SK-N-MC (cell line): ENCODE measurements around the gene TBC1D1.

Experiments
- DNase-seq: peaks from one replicate; pipeline ENCODE4 v3.0.0-alpha.2; 2011; ENCODE audit warnings: low read depth, low spot score
- H3K27ac ChIP-seq: fragments of 200-600 bp; sonication (generic); 2 replicates; pipeline ENCODE4 v1.5.1; 2016; ENCODE audit warnings: mixed run types
- H3K36me3 ChIP-seq: fragments of 200-600 bp; sonication (generic); 2 replicates; pipeline ENCODE4 v1.6.1; 2017; ENCODE audit warnings: antibody characterized with exemption, low read length, mixed read lengths; ENCODE audit not compliant: insufficient read depth
- H3K4me3 ChIP-seq: fragments of 200-600 bp; sonication (generic); 2 replicates; pipeline ENCODE4 v1.5.1; 2016
- H3K9ac ChIP-seq: fragments of 200-600 bp; sonication (generic); 2 replicates; pipeline ENCODE4 v1.8.0; 2017; ENCODE audit warnings: mixed run types, mixed read lengths; ENCODE audit not compliant: insufficient read length
- H3K9me3 ChIP-seq: fragments of 200-600 bp; sonication (generic); 2 replicates; pipeline ENCODE4 v1.6.1; 2017; ENCODE audit warnings: low read depth, mild to moderate bottlenecking, antibody characterized with exemption, low read length, moderate library complexity, mixed read lengths
- EZH2 ChIP-seq: fragments of 200-600 bp; sonication (generic); IDR thresholded peaks from one replicate; pipeline ENCODE4 v1.6.1; 2017; ENCODE audit warnings: antibody characterized with exemption
- FOXP2 ChIP-seq: optimal IDR thresholded peaks from 2 replicates; pipeline ENCODE3; 2011; ENCODE audit warnings: mild to moderate bottlenecking, moderate library complexity; ENCODE audit not compliant: insufficient read depth; ENCODE audit errors: extremely low read length, control extremely low read depth
- POLR2AphosphoS5 ChIP-seq: IDR thresholded peaks from 2 replicates; pipeline ENCODE4 v1.6.1; 2012; ENCODE audit warnings: mild to moderate bottlenecking, low read depth, low read length, borderline replicate concordance

Gene TBC1D1

GRCh38 chr4:37946503-37947179, 55.8 kb downstream of the TBC1D1 start:
- Histone ChIP-seq H3K27ac (no peak overlapping the region), H3K9me3 (no peaks in the 10 kb centered on the region), H3K9ac (no peak overlapping the region), H3K4me3 (no peak overlapping the region), H3K36me3 (no peaks in the 10 kb centered on the region)
- TF ChIP-seq FOXP2 (no peak), EZH2 (no peak), POLR2AphosphoS5 (no peak)
- no peak for DNase-seq

- no peak overlapping the region for H3K27ac ChIP-seq
- no peak for TF ChIP-seq FOXP2
- no peak for TF ChIP-seq EZH2
- TF ChIP-seq POLR2AphosphoS5, result no peak
- H3K9me3 ChIP-seq, result no peaks in the 10 kb centered on the region
- H3K36me3 ChIP-seq, result no peaks in the 10 kb centered on the region
- no peak overlapping the region for H3K9ac ChIP-seq
- no peak overlapping the region for H3K4me3 ChIP-seq
- no peak for DNase-seq
Observed at GRCh38 chr4:37948542-37948941, 57.7 kb downstream of the TBC1D1 start.

GRCh38 chr4:37949636-37950426, 58.9 kb downstream of the TBC1D1 start:
- TF ChIP-seq POLR2AphosphoS5 (no peak), EZH2 (no peak), FOXP2 (no peak)
- H3K4me3 ChIP-seq, result no peak overlapping the region

DNA sequence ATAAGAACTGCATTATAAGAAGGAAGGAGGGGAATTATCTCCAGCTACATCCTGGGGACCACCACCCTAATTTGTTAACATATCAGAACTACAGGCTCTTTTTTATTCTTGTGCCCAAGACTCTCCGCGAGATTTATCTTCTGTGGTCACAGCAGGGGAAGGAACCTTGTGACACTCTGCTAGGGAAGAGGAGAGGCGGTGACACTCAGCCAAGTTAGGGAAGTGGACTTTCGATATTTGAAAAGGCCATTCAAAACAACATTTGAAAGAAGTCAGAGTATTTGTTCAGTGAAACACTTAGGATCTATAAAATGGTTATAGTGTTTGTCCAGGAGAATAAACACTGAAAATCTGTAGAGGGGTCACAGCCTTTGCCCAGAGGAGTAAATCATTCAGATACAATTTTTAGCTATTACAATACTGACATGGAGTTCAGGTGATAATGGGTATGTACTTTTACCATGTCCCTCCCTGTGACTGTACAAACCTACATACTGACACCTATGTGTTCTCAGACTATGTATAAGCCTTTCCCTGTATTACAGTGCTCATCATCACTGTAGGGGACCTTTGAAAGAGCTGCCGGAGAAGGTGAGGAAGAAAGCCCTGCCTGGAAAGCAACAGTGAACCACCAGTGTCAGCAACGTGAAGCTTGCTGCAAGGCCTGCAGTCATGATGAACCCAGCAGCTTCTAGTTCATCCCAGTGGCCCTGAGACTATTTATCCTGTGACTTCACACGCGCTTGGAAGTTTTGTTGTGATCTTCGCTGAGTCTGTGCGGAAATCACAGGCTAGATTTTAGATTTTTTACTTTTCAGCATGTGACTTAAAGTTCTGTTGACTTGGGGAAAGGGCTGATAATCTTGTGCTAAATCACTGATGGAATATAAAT, 60.8 kb downstream of the TBC1D1 start:
- no peak overlapping the region for H3K4me3 ChIP-seq
- no peak for DNase-seq
- H3K36me3 ChIP-seq, result no peaks in the 10 kb centered on the region
- H3K9me3 ChIP-seq, result no peaks in the 10 kb centered on the region
- H3K27ac ChIP-seq, result no peak overlapping the region
- H3K9ac ChIP-seq, result no peak overlapping the region
- TF ChIP-seq FOXP2, result no peak

More at GRCh38 chr4:37949636-37950426, 58.9 kb downstream of the TBC1D1 start:
- no peaks in the 10 kb centered on the region for H3K36me3 ChIP-seq
- H3K27ac ChIP-seq, result no peak overlapping the region
- DNase-seq, result no peak
- H3K9ac ChIP-seq, result no peak overlapping the region
- no peaks in the 10 kb centered on the region for H3K9me3 ChIP-seq

DNA sequence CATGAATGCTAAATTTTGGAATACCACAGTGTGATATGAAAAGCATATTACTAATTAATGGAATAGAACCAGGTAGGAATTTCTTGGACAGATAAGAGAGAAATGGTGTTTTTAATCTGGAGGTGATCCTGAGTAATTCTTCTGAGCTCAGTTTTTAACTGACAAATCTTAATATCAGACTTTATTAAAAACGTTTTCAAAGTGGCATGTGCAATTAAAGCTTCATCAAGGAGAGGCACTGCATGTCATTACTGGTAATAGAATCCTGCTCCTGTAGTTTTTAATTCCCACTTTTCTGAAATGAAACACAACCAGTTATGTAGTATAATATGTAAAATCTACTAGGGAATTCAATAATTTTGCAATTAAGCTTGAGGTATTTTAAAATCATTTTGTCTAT, 62.3 kb downstream of the TBC1D1 start:
- TF ChIP-seq EZH2 (no peak), POLR2AphosphoS5 (no peak), FOXP2 (no peak)
- H3K9ac ChIP-seq, result no peak overlapping the region
- no peaks in the 10 kb centered on the region for H3K36me3 ChIP-seq
- H3K9me3 ChIP-seq, result no peaks in the 10 kb centered on the region
- DNase-seq, result no peak
- no peak overlapping the region for H3K4me3 ChIP-seq
- no peak overlapping the region for H3K27ac ChIP-seq

GRCh38 chr4:37953620-37954293, 62.9 kb downstream of the TBC1D1 start:
- no peak overlapping the region for H3K4me3 ChIP-seq
- H3K36me3 ChIP-seq, result no peaks in the 10 kb centered on the region
- H3K27ac ChIP-seq, result no peak overlapping the region
- no peak for DNase-seq
- H3K9me3 ChIP-seq, result no peaks in the 10 kb centered on the region
- TF ChIP-seq EZH2 (no peak), POLR2AphosphoS5 (no peak), FOXP2 (no peak)
- no peak overlapping the region for H3K9ac ChIP-seq

DNA sequence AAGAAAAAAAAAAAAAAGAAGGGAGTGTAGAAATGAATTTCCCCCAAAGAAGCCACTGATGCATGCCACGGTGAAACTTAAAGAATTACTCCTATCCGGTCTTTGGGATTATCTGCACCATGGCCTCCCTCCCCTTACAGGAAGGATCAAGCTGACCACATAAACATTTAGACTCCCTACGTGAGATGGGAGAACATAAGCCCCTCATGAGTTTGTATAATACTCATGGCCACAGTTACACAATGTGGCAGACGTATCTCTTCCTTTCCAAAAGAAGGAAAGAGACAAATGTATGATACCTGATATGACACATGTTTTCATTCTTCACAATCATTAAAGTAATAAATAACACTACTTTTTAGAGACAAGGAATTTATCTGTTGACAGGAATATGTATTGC, 66.1 kb downstream of the TBC1D1 start:
- no peak for DNase-seq
- TF ChIP-seq EZH2 (no peak), FOXP2 (no peak), POLR2AphosphoS5 (no peak)
- H3K4me3 ChIP-seq, result no peak overlapping the region

GRCh38 chr4:37958932-37959331, 68.0 kb downstream of the TBC1D1 start:
- no peak overlapping the region for H3K9ac ChIP-seq
- H3K4me3 ChIP-seq, result no peak overlapping the region
- H3K36me3 ChIP-seq, result no peaks in the 10 kb centered on the region
- no peak for DNase-seq
- H3K27ac ChIP-seq, result no peak overlapping the region
- TF ChIP-seq POLR2AphosphoS5 (no peak), EZH2 (no peak), FOXP2 (no peak)
- no peaks in the 10 kb centered on the region for H3K9me3 ChIP-seq

More for the DNA sequence above, 66.1 kb downstream of the TBC1D1 start:
- H3K9me3 ChIP-seq, result no peaks in the 10 kb centered on the region
- no peak overlapping the region for H3K27ac ChIP-seq
- no peaks in the 10 kb centered on the region for H3K36me3 ChIP-seq
- H3K9ac ChIP-seq, result no peak overlapping the region
